Smooth muscle cell (in vitro differentiated cells): ENCODE measurements around the gene CHD2. TPM values are rescaled to one million over a fixed set of nuclear protein-coding genes. Genes with fewer than 3 reads are reported as not detected.
A peak's percentile ranks its signal among the peaks of the same experiment; 100 is the strongest.

Experiments
- DNase-seq: peaks from one replicate; lab custom pipeline; 2025; ENCODE audit not compliant: unreplicated experiment; lab: John Stamatoyannopoulos, UW
- H2AFZ ChIP-seq: fragments of 200-600 bp; sonication (generic); 2 replicates; pipeline ENCODE4 v1.6.0; 2016; ENCODE audit warnings: antibody characterized with exemption, low read depth, mild to moderate bottlenecking
- H3F3A ChIP-seq: fragments of 200-600 bp; sonication (generic); 2 replicates; pipeline ENCODE4 v1.6.0; 2017; ENCODE audit warnings: antibody characterized with exemption, low read depth
- H3K27ac ChIP-seq: fragments of 200-600 bp; sonication (generic); 2 replicates; pipeline ENCODE4 v1.5.1; 2016; ENCODE audit warnings: low read depth, mild to moderate bottlenecking
- H3K27me3 ChIP-seq: fragments of 200-600 bp; sonication (generic); 2 replicates; pipeline ENCODE4 v1.6.1; 2016; ENCODE audit warnings: low read depth, mild to moderate bottlenecking
- H3K36me3 ChIP-seq: fragments of 200-600 bp; sonication (generic); 2 replicates; pipeline ENCODE4 v1.5.1; 2016; ENCODE audit warnings: low read depth
- H3K4me1 ChIP-seq: fragments of 200-600 bp; sonication (generic); 2 replicates; pipeline ENCODE4 v1.5.1; 2016; ENCODE audit warnings: low read depth
- H3K4me2 ChIP-seq: fragments of 200-600 bp; sonication (generic); 2 replicates; pipeline ENCODE4 v1.6.0; 2016; ENCODE audit warnings: mild to moderate bottlenecking
- H3K4me3 ChIP-seq: fragments of 200-600 bp; sonication (generic); 2 replicates; pipeline ENCODE4 v1.5.1; 2016; ENCODE audit warnings: mild to moderate bottlenecking
- H3K79me2 ChIP-seq: fragments of 200-600 bp; sonication (generic); 2 replicates; pipeline ENCODE4 v1.6.0; 2016; ENCODE audit warnings: low read depth, mild to moderate bottlenecking
- H3K9ac ChIP-seq: fragments of 200-600 bp; sonication (generic); 2 replicates; pipeline ENCODE4 v1.6.0; 2016; ENCODE audit warnings: low read depth
- H3K9me3 ChIP-seq: fragments of 200-600 bp; sonication (generic); replicated peaks from 2 replicates; pipeline ENCODE4 v1.5.1; 2016; ENCODE audit warnings: low read depth
- H4K20me1 ChIP-seq: fragments of 200-600 bp; sonication (generic); 2 replicates; pipeline ENCODE4 v1.6.0; 2016; ENCODE audit warnings: low read depth
- WGBS: methylation state at CpG from one replicate; pipeline ENCODE4 v1.1.7; 2016; ENCODE audit warnings: low lambda C conversion rate; 5-methylcytosine and 5-hydroxymethylcytosine counted together
- polyA plus RNA-seq: library from polyadenylated mRNA; unstranded; fragments of >200 nt; fragmentation: Nextera tagmentation; extraction: Ambion mirVana; gene quantifications from 2 replicates; pipeline ENCODE4 v1.2.1, GENCODE V29; 2016
- total RNA-seq: library from RNA; depleted of rRNA; stranded (reverse); fragments of >200 nt; gene quantifications from 2 replicates; pipeline ENCODE4 v1.2.3, GENCODE V29; 2014
- TF ChIP-seq, protein P1 (sequence below): fragments of 200-600 bp; sonication (generic); IDR thresholded peaks from 2 replicates; pipeline ENCODE4 v1.5.1; 2017; ENCODE audit warnings: borderline replicate concordance, mild to moderate bottlenecking, antibody characterized with exemption; ENCODE audit not compliant: insufficient read depth, poor library complexity, severe bottlenecking

CHD2 gene
- total and polyA plus RNA-seq, 2 experiments from 2014 or later = 64.4 to 99.2 TPM

DNA sequence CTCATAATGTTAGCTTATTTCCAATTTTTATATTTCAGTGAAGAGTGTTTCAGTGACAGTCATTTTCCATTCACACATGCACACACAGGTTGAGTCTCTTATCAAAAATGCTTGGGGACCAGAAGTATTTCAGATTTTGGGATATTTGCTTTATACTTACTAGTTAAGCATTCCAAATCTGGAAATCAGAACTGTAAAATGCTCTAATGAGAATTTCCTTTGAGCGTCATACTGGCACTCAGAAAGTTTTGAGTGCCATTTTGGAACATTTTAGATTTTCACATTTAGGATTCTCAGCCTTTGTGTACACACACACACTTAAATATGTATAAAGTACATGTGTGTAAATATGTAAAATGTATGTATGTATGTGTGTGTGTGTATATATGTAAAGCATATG is 71.0 kb downstream of the CHD2 start:
- Histone ChIP-seq H3F3A (peaks cover 17% of the 10 kb centered on the region), H3K79me2 (peaks cover 83% of the 10 kb centered on the region), H3K4me3 (no peak overlapping the region), H3K4me1 (no peaks in the 10 kb centered on the region), H4K20me1 (peaks cover 94% of the 10 kb centered on the region), H3K27me3 (no peaks in the 10 kb centered on the region), H3K9me3 (no peaks in the 10 kb centered on the region), H3K27ac (peak overlapping the region; percentile 1), H3K36me3 (peaks cover 42% of the 10 kb centered on the region), H2AFZ (no peak overlapping the region), H3K9ac (no peak overlapping the region), H3K4me2 (no peak overlapping the region)
- WGBS = 100% methylated on average over 1 of the region's 1 CpG
- TF ChIP-seq, protein P1, sequence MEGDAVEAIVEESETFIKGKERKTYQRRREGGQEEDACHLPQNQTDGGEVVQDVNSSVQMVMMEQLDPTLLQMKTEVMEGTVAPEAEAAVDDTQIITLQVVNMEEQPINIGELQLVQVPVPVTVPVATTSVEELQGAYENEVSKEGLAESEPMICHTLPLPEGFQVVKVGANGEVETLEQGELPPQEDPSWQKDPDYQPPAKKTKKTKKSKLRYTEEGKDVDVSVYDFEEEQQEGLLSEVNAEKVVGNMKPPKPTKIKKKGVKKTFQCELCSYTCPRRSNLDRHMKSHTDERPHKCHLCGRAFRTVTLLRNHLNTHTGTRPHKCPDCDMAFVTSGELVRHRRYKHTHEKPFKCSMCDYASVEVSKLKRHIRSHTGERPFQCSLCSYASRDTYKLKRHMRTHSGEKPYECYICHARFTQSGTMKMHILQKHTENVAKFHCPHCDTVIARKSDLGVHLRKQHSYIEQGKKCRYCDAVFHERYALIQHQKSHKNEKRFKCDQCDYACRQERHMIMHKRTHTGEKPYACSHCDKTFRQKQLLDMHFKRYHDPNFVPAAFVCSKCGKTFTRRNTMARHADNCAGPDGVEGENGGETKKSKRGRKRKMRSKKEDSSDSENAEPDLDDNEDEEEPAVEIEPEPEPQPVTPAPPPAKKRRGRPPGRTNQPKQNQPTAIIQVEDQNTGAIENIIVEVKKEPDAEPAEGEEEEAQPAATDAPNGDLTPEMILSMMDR = no peak
- DNase-seq = no peak

DNA sequence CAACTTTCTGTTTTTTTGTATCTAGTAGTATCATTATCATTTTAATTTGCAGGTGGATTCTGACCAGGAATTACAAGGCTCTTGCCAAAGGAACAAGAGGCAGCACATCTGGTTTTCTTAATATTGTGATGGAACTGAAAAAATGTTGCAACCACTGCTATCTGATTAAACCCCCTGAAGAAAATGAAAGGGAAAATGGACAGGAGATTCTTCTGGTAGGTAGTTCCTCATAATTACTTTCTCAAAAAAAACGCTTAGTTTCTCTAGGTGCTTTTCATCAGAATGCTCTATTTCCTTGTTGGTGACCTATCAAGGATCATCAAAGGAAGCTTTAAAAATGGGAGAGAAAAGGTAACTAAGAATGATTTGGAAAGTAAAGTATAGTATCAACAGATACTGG is 71.6 kb downstream of the CHD2 start:
- Histone ChIP-seq H3K27me3 (no peaks in the 10 kb centered on the region), H3K27ac (peak overlapping the region; percentile 17), H3K4me1 (no peaks in the 10 kb centered on the region), H2AFZ (no peak overlapping the region), H3K36me3 (peaks cover 42% of the 10 kb centered on the region), H3K9me3 (no peaks in the 10 kb centered on the region), H3K4me2 (no peak overlapping the region), H4K20me1 (peaks cover 94% of the 10 kb centered on the region), H3F3A (peaks cover 17% of the 10 kb centered on the region), H3K4me3 (no peak overlapping the region), H3K9ac (no peak overlapping the region), H3K79me2 (peaks cover 83% of the 10 kb centered on the region)
- DNase-seq = no peak
- TF ChIP-seq, protein P1 = no peak
- 97% methylated on average over 1 of the region's 1 CpG for WGBS

DNA sequence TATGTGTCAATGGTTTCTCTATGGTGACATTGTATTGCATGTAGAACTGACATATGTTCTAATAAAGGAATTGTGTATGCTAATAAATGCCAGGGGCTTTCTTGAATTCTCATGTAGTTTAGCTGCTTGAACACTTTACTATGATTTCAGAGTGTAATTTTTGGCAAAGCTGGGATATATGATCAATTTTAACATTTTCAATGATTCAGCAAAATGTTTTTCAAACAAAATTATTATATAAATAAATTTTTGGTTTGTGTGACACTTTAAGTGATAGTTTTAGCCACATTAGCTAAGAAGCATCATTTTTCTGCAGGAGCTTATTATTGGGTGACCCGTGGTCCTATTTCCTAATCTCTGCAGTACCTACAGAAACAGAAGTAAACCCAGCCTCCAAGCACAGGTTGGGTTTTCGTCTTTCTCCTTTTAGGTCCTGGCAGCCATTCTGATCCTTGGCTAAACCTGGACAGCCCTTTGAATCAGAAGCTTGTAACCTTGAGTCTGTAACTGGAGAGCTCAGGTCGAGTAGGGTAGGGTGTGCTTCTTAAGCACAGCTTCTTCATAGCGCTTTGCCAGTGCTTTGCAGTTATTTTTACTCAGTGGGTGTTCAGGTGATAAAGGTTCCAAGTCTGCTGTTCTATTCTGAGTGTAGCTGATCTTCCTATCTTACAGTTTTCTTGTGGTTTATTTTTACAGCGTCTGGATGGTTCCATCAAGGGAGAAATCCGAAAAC is 74.2 kb downstream of the CHD2 start:
- Histone ChIP-seq H3K9me3 (no peaks in the 10 kb centered on the region), H3K27ac (peak overlapping the region; percentile 30), H3F3A (peaks cover 14% of the 10 kb centered on the region), H3K9ac (no peak overlapping the region), H3K4me3 (no peak overlapping the region), H3K79me2 (peaks cover 68% of the 10 kb centered on the region), H4K20me1 (peaks cover 92% of the 10 kb centered on the region), H3K4me2 (no peak overlapping the region), H3K4me1 (no peaks in the 10 kb centered on the region), H3K36me3 (peaks cover 44% of the 10 kb centered on the region), H2AFZ (no peak overlapping the region), H3K27me3 (no peaks in the 10 kb centered on the region)
- no peak for DNase-seq
- TF ChIP-seq, protein P1 = no peak
- 94% methylated on average over 6 of the region's 6 CpGs for WGBS
